IPS-20b (cell line): ENCODE data around the gene BTBD17.

Experiments used
- H3K27ac ChIP-seq: one replicate; pipeline ENCODE4 v1.5.1; 2013; ENCODE audit warnings: low read length
- H3K27me3 ChIP-seq: 2 replicates; pipeline ENCODE4 v1.6.1; 2013; ENCODE audit warnings: mild to moderate bottlenecking, low read length, inconsistent platforms; ENCODE audit not compliant: insufficient read depth
- H3K36me3 ChIP-seq: 2 replicates; pipeline ENCODE4 v1.6.1; 2013; ENCODE audit warnings: low read depth, mild to moderate bottlenecking, inconsistent platforms, low read length, moderate library complexity; ENCODE audit not compliant: insufficient read depth
- H3K4me1 ChIP-seq: 2 replicates; pipeline ENCODE4 v1.6.1; 2013; ENCODE audit warnings: mild to moderate bottlenecking, control low read depth, inconsistent platforms, low read length, moderate library complexity; ENCODE audit not compliant: insufficient read depth
- H3K4me3 ChIP-seq: 2 replicates; pipeline ENCODE4 v1.5.1; 2013; ENCODE audit warnings: mild to moderate bottlenecking, low read length, inconsistent platforms
- H3K9ac ChIP-seq: 2 replicates; pipeline ENCODE4 v1.6.1; 2013; ENCODE audit warnings: low read depth, mild to moderate bottlenecking, inconsistent platforms, low read length, moderate library complexity
- H3K9me3 ChIP-seq: 2 replicates; pipeline ENCODE4 v1.6.1; 2013; ENCODE audit warnings: mild to moderate bottlenecking, low read depth, low read length, inconsistent platforms; ENCODE audit not compliant: insufficient read depth

Gene BTBD17

GRCh38 chr17:74342224-74342623 lies 19.4 kb downstream of the BTBD17 start:
- Histone ChIP-seq H3K9me3 (no peaks in the 10 kb centered on the region), H3K27ac (no peak overlapping the region), H3K27me3 (no peaks in the 10 kb centered on the region), H3K4me3 (no peak overlapping the region), H3K36me3 (no peaks in the 10 kb centered on the region), H3K4me1 (no peaks in the 10 kb centered on the region; the same call in 1 of the 2 replicates), H3K9ac (no peak overlapping the region)

DNA sequence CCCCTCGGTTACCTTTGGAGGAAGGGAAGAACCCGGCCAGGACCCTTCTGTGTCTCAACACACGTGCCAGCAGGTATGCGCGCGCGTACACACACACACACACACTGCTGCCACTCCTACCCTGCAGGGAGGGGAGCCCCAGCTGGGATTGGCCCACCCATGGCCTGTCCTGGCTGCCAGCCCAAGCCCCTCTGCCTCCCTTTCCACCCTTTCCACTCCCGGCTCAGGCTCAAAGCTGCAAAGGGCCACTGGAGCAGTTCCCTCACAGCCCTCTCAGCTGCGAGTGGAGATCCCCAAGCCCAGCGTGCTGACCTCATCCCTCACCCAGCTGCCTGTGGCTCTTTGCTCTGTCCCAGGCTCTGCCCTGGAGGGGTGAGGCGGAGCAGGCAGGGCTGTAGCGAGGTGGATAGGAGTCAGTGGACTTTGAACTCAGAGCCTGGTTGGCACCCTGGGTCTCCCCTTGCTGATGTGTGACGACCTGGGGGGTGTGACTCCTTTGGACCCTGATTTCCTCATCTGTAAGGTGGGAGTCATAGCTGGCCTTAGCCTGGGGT lies 21.1 kb downstream of the BTBD17 start:
- no peak overlapping the region for H3K27ac ChIP-seq
- no peak overlapping the region for H3K9ac ChIP-seq
- H3K27me3 ChIP-seq, result no peaks in the 10 kb centered on the region
- no peak overlapping the region for H3K4me3 ChIP-seq
- no peaks in the 10 kb centered on the region for H3K36me3 ChIP-seq
- no peaks in the 10 kb centered on the region; the same call in 1 of the 2 replicates for H3K4me1 ChIP-seq
- no peaks in the 10 kb centered on the region for H3K9me3 ChIP-seq

- Histone ChIP-seq H3K9ac (no peak overlapping the region), H3K4me3 (no peak overlapping the region), H3K36me3 (no peaks in the 10 kb centered on the region), H3K4me1 (peaks cover 3% of the 10 kb centered on the region; the same call in 1 of the 2 replicates), H3K27me3 (no peaks in the 10 kb centered on the region), H3K9me3 (no peaks in the 10 kb centered on the region), H3K27ac (no peak overlapping the region)
These were observed 22.0 kb downstream of the BTBD17 start for GRCh38 chr17:74339537-74340195.

DNA sequence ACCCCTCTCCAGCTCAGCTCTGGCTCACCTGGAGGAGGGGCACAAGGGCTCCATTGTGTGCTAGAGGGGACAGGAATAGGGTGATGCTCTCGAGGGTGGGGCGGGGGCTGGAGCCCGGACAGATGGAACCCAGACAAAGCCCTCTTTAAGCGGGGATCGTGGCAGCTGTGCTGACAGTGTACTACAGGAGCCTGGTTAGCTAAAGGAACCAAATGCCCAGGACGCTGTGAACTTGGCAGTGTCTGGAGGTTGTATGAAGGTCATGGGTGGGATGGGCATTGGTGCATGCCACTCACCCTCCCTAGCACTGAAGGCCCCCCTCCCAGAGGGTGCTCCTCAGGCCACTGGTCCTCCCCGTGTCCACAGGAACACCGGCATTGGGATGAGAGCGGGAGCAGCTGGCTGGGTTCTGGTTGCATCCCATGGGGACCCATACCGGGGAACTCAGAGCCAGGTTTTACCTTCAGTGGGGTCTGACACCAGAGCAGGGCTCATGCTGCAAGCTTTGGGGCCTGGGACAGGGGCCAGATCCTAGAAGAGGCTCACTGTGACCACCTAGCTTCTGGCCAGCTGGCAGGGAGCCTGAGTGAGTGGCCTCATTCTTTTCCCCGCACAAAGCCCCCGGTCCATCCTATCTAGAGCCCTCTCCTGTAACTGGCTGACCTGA lies 23.7 kb downstream of the BTBD17 start:
- Histone ChIP-seq H3K9me3 (no peaks in the 10 kb centered on the region), H3K4me3 (no peak overlapping the region)

GRCh38 chr17:74336307-74336706 lies 25.4 kb downstream of the BTBD17 start:
- H3K36me3 ChIP-seq, result no peaks in the 10 kb centered on the region
- H3K4me1 ChIP-seq, result peaks cover 8% of the 10 kb centered on the region; the same call in 1 of the 2 replicates
- H3K9ac ChIP-seq, result no peak overlapping the region
- no peak overlapping the region for H3K4me3 ChIP-seq
- no peaks in the 10 kb centered on the region for H3K27me3 ChIP-seq
- H3K9me3 ChIP-seq, result no peaks in the 10 kb centered on the region
- H3K27ac ChIP-seq, result no peak overlapping the region

More for the DNA sequence above, 23.7 kb downstream of the BTBD17 start:
- no peak overlapping the region; the same call in 1 of the 2 replicates for H3K9ac ChIP-seq
- no peak overlapping the region for H3K27ac ChIP-seq
- peaks cover 3% of the 10 kb centered on the region; the same call in 1 of the 2 replicates for H3K4me1 ChIP-seq
- no peaks in the 10 kb centered on the region for H3K36me3 ChIP-seq
- no peaks in the 10 kb centered on the region for H3K27me3 ChIP-seq

GRCh38 chr17:74335529-74336062 lies 26.1 kb downstream of the BTBD17 start:
- Histone ChIP-seq H3K4me3 (no peak overlapping the region), H3K27me3 (no peaks in the 10 kb centered on the region), H3K9ac (no peak overlapping the region), H3K27ac (peak overlapping the region; percentile 48), H3K9me3 (no peaks in the 10 kb centered on the region), H3K36me3 (no peaks in the 10 kb centered on the region), H3K4me1 (peaks cover 8% of the 10 kb centered on the region; the same call in 1 of the 2 replicates)

DNA sequence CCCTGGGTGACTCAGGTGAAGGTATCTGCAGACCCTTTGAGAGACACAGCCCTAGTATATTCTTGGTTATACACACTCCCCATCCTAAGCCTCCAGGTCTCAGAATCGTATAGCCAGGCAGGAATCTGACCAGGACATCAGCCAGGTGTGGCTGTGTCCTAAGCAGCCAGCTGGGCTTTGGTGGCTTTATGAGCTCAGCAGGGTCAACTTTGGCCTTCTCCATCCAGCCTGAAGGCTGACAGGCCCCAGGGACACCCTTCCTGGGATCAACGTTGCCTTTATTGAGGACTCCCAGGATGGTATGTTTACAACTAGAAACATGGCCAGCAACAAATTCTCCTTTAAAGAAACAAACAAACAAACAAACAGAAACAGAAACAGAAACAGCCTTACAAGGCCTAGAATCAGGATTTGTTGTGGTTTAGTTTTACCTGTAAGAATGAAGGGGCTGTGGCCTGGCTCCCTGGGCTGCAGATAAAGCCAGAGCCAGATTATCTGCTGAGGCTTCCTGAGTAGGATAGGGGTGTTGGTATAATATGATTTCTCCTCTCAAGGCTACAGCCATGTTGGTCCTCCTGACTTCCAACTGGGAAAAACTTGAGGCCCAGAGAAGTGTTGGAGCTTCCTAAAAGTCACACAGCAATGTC lies 27.2 kb downstream of the BTBD17 start:
- Histone ChIP-seq H3K36me3 (no peaks in the 10 kb centered on the region), H3K27ac (no peak overlapping the region), H3K4me3 (no peak overlapping the region), H3K4me1 (peaks cover 8% of the 10 kb centered on the region; the same call in 1 of the 2 replicates), H3K9ac (no peak overlapping the region), H3K9me3 (no peaks in the 10 kb centered on the region), H3K27me3 (no peaks in the 10 kb centered on the region)

DNA sequence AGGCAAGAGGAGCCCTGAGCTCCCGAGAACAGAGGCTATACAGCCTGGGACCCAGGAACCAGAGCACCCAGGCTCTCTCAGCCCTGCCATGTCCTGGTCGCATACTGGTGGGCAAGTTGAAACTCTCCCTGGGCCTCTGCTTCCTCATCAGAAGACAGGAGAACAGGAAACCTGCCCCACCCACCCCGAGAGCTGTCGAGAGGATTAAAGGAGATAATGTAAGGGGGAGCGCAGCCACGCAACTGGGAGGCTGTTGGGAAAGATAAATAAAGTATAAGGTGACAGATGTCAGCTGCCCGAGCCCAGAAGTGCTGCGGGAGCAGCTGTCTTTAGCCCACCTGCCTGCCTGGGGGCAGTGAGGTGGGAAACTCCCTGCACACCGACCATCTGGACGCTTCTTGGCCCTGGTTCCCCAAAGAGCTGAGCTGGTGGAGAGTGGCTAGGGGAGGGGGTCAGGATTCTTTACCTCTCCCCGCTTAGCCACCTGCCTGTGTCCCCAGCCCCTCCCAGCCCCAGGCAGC lies 28.8 kb downstream of the BTBD17 start:
- H3K4me1 ChIP-seq, result peaks cover 8% of the 10 kb centered on the region; the same call in 1 of the 2 replicates
- H3K4me3 ChIP-seq, result no peak overlapping the region
- H3K27ac ChIP-seq, result no peak overlapping the region

DNA sequence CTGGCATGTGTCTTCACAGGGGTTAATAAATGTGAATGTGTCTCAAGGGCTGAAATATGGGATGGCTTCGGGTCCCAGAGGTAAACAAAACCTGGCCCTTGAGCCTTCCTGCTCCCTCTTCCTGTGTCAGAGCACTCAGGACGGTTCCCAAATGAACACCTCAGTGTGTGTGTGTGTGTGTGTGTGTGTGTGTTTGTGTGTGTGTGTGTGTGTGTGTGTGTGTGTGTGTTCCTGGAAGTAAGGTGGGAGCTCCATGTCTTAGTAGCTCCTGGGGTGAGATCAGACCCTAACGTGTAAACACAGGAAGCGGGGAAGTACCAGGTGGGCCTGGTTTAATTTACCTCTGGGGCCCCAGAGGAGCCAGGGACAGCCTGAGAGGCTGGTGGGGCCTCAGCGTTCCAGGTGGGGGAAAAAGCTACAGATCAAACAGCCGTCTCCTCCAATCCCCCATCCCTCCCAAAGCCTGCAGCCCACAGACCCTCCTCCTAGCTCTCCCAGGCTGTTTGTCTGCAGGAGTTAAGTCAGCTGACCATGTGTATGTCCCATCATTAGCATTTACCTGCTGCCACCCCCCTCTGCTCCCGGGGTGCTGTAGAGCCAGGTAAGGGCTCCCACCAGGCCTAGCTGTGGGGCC lies 29.5 kb downstream of the BTBD17 start:
- H3K27me3 ChIP-seq, result peaks cover 19% of the 10 kb centered on the region
- peaks cover 8% of the 10 kb centered on the region; the same call in 1 of the 2 replicates for H3K4me1 ChIP-seq
- no peak overlapping the region for H3K9ac ChIP-seq
- H3K4me3 ChIP-seq, result no peak overlapping the region
- no peaks in the 10 kb centered on the region for H3K9me3 ChIP-seq
- no peaks in the 10 kb centered on the region for H3K36me3 ChIP-seq
- H3K27ac ChIP-seq, result no peak overlapping the region

More for the DNA sequence above, 28.8 kb downstream of the BTBD17 start:
- Histone ChIP-seq H3K36me3 (no peaks in the 10 kb centered on the region), H3K27me3 (peaks cover 12% of the 10 kb centered on the region), H3K9ac (no peak overlapping the region), H3K9me3 (no peaks in the 10 kb centered on the region)

GRCh38 chr17:74330446-74330845 lies 31.2 kb downstream of the BTBD17 start:
- no peak overlapping the region for H3K4me3 ChIP-seq
- H3K9me3 ChIP-seq, result no peaks in the 10 kb centered on the region
- no peak overlapping the region for H3K9ac ChIP-seq
- H3K4me1 ChIP-seq, result peaks cover 8% of the 10 kb centered on the region; the same call in 1 of the 2 replicates
- H3K36me3 ChIP-seq, result no peaks in the 10 kb centered on the region
- peaks cover 36% of the 10 kb centered on the region for H3K27me3 ChIP-seq
- no peak overlapping the region for H3K27ac ChIP-seq

- Histone ChIP-seq H3K9me3 (no peaks in the 10 kb centered on the region), H3K27ac (no peak overlapping the region), H3K36me3 (no peaks in the 10 kb centered on the region), H3K9ac (no peak overlapping the region), H3K27me3 (peaks cover 47% of the 10 kb centered on the region), H3K4me1 (peaks cover 5% of the 10 kb centered on the region; the same call in 1 of the 2 replicates), H3K4me3 (no peak overlapping the region)
These were observed 32.3 kb downstream of the BTBD17 start for GRCh38 chr17:74329378-74329777.
